Cerebellar nuclear complex (tissue), 1 donor: ENCODE data around the gene KMT2C.

Experiments used
- DNase-seq, 2 experiments: peaks; one replicate each; lab custom pipeline; 2025; lab: John Stamatoyannopoulos, UW

The KMT2C gene

GRCh38 chr7:152140067-152140466 lies 295.7 kb downstream of the KMT2C start:
- DNase-seq, result no peak

- DNase-seq, result no peak
Measured at GRCh38 chr7:152137476-152138025, 298.3 kb downstream of the KMT2C start.

GRCh38 chr7:152136686-152137085 lies 299.1 kb downstream of the KMT2C start:
- DNase-seq, result no peak

DNA sequence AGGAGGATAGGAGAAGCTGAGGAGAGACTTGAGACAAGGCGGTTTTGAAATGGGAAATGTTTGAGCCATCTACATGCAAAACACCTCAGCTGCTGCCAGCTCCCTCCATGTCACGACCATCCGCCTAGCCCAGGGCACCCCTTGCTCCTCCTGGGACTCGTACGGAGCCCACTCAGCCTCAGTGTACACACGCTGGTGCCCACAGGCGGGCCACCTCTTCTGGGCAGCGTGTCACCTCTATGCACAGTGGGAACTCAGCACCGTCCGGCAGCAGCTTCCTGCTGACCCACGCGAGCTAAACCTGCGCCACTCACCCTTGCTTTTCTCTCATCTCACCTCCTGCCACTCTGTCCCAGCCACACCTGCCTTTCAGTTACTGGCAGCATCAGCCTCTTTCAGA lies 302.0 kb downstream of the KMT2C start:
- no peak for DNase-seq

- no peak for DNase-seq
Measured at GRCh38 chr7:152132812-152133211, 303.0 kb downstream of the KMT2C start.

- DNase-seq, result no peak
Measured at GRCh38 chr7:152131981-152132494, 303.8 kb downstream of the KMT2C start.

DNA sequence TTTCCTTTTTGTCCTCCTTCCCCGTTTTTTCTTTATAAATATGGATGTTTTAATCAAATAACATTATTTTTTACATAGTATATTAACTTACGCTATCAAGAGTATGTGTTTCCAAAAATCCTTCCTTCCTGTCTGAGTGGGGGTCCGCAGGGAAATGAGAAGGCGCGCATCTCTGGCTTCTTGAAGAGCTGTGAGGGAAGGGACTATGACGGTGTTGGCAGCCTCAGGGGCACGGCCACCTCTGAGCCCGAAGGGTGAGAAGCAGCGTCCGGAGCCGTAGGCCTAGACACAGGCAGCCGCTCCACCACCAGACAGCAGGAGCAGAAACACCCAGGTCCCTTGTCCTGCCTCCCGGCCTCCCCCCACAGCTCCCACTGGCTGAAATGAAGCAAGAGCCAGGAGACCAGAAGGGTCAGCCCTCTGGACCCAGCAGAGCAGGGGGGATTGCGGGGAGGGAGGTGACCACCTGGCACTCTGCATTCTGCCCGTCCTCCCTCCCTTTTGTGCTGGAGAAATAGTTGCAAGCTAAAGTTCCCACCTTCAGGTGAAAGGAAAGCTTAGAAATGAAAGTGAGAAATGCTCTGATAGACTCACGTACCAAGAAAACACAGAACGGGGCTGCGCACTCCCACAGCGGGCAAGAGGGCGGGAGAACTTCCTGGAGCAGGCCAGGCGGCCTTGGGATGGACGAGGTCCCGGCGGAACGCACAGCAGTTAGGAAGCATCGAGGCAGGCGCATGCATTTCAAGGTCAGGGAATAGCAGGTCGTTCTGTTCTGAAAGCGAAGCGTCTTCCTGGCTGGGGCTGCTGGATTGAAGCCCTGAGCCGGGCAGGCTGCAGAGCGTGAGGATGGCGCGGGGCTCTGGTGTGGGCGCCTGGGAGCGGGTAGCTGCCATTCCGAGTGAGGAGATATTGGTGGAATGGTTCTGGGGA lies 304.9 kb downstream of the KMT2C start:
- no peak for DNase-seq

GRCh38 chr7:152129682-152130081 lies 306.1 kb downstream of the KMT2C start:
- no peak for DNase-seq

- no peak for DNase-seq
Measured at GRCh38 chr7:152128741-152129461, 306.9 kb downstream of the KMT2C start.

GRCh38 chr7:152128252-152128651 lies 307.6 kb downstream of the KMT2C start:
- no peak for DNase-seq

GRCh38 chr7:152127229-152127628 lies 308.6 kb downstream of the KMT2C start:
- DNase-seq, result no peak

- no peak for DNase-seq
Measured at GRCh38 chr7:152126741-152127140, 309.1 kb downstream of the KMT2C start.

- DNase-seq, result no peak
Measured at GRCh38 chr7:152122540-152122939, 313.3 kb downstream of the KMT2C start.

DNA sequence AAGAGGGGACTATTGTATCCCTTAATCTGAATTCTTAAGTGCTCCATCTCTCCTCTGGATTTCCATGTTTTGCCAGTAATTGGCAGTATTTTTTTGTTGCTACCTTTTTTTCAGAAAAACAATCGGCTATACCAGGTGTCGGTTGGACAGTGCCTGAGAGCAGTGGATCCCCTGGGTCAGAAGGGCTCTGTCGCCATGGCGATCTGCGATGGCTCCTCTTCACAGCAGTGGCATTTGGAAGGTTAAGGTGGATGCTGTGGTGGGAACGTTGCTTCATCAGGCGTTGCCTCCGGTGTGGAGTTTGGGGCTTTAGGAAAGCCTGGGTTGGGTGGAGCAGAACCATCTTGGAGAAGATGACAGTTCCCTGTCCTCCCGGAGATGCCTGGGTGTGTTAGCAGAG lies 314.4 kb downstream of the KMT2C start:
- DNase-seq, result no peak

- no peak for DNase-seq
Measured at GRCh38 chr7:152120776-152121175, 315.0 kb downstream of the KMT2C start.

GRCh38 chr7:152120210-152120609 lies 315.6 kb downstream of the KMT2C start:
- DNase-seq, result no peak

DNA sequence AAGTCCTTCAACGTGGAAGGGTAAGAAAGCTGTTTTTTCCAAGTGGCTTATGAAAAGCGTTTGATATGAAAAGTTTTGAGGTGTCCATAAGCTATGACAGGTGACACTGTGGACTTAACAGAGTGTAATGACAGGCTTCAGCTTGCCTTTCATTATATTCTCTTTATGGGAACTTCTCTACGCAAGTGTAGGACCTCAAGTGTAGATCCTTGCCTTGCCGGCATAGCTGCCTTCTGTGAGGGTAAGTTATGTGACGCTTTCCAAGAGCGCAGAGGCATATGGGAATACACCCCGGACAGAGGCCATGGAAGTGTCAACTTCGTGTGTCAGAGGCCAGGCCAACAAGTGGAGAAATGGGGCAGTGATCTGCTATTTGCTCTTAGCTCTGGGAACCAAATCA lies 318.4 kb downstream of the KMT2C start:
- DNase-seq, result no peak

GRCh38 chr7:152115021-152115718 lies 320.6 kb downstream of the KMT2C start:
- DNase-seq, result no peak

DNA sequence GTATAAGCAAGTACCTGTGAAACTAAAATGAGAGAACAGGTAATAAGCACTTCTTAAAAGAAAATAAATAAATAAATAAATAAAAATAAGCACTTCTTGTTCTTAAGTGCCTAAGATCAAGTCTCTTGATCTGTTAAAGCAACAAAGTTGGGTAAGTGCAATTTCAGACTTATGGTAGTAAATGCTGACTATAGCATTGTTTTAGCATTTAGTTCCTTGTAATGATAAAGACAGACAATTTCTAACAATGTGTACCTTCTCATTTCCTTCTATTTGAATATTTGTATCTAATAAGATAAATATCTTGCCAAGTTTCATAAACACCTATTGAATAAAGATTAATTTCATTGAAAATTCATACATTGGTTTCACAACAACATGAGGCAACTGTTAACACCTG lies 323.0 kb downstream of the KMT2C start:
- no peak for DNase-seq

GRCh38 chr7:152108359-152108758 lies 327.4 kb downstream of the KMT2C start:
- no peak for DNase-seq

DNA sequence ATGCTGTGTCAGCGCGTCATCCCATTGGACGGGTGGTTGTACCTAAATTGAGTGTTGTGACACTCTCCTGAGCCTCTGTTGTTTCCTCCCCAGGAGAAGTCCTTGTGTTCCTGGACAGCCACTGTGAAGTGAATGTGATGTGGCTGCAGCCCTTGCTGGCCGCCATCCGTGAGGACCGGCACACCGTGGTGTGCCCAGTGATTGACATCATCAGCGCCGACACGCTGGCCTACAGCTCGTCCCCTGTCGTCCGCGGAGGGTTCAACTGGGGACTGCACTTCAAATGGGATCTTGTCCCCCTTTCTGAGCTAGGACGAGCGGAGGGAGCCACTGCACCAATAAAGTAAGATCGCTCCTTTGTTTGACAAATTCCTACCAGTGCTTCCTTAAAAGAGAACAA lies 327.9 kb downstream of the KMT2C start:
- no peak for DNase-seq

DNA sequence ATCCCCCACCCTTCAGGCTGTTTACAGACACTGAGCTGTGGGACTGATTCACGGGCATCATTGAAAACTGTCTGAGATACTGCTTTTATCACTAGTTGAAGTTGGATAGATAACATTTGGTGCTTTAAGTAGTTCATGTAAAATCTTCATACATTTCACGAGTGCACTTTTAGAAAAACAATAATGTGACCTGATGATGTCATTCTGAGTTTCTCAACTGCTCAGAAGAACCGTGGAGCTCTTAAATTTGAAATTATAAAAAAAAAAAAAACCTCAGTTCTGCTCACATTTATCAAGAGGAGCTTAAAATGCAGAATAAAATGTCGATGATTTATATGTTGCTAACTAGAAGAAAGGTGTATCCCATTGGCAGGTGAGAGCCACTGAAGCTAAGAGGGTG lies 328.8 kb downstream of the KMT2C start:
- no peak for DNase-seq
